ENCODE measurements around the gene UNCX. TPM values are rescaled to one million over a fixed set of nuclear protein-coding genes. Genes with fewer than 3 reads are reported as not detected.

UNCX gene
- total and polyA plus RNA-seq, 2 of the 8 experiments (the other 6 are each of a cell fraction or from before 2014, with no cell fraction given) = not detected

- Histone ChIP-seq H3K79me1 (ENCODE audit: low read depth, low read length) (no peaks in the 10 kb centered on the region), H4K5ac (ENCODE audit: insufficient read length, low read depth, low read length) (no peak overlapping the region), H4K8ac (ENCODE audit: extremely low read depth, insufficient read depth, low read length) (peak overlapping the region; percentile 22; the same call in 1 of the 2 replicates), H3K4me3 (ENCODE audit: extremely low read depth in 1 of 4, insufficient read depth in 2 of 4, low read depth in 3 of 4, low read length in 4 of 4) (no peak overlapping the region), H2AK5ac (ENCODE audit: low read depth, low read length) (no peak overlapping the region), H2BK15ac (ENCODE audit: low read length) (no peak overlapping the region), H4K20me1 (replicated peaks in 1 of 2; ENCODE audit: control insufficient read depth in 1 of 2, insufficient read depth in 2 of 2, low read length in 2 of 2) (no peaks in the 10 kb centered on the region), H3K23me2 (ENCODE audit: low read depth, low read length) (peaks cover 5% of the 10 kb centered on the region; the same call in 1 of the 2 replicates), H2AFZ (ENCODE audit: low read length) (0 out of 2 replicates have a peak overlapping the region, but pooled peaks have one; percentile 46), H3K18ac (ENCODE audit: extremely low read depth, low read length) (no peak overlapping the region), H3K27me3 (replicated peaks in 1 of 4; ENCODE audit: control insufficient read depth in 3 of 4, extremely low read depth in 1 of 4, insufficient read depth in 3 of 4, low read length in 3 of 4) (no peaks in the 10 kb centered on the region), H3K56ac (replicated peaks; ENCODE audit: insufficient read length, low read depth, low read length) (no peak overlapping the region), H3K36me3 (ENCODE audit: control insufficient read depth in 2 of 4, insufficient read depth in 4 of 4, low read length in 3 of 4) (no peaks in the 10 kb centered on the region), H2BK5ac (ENCODE audit: low read depth, low read length) (no peak overlapping the region), H2BK120ac (replicated peaks; ENCODE audit: low read depth, low read length) (no peak overlapping the region), H3K14ac (ENCODE audit: insufficient read length) (no peak overlapping the region), H3K23ac (ENCODE audit: insufficient read length) (no peak overlapping the region), H4K91ac (replicated peaks; ENCODE audit: insufficient read length, low read length) (no peak overlapping the region), H3K27ac (ENCODE audit: low read depth, low read length) (no peak overlapping the region), H3K9ac (replicated peaks in 1 of 4; ENCODE audit: extremely low read depth in 1 of 4, low read depth in 3 of 4, low read length in 3 of 4) (no peak overlapping the region), H3K9me3 (ENCODE audit: insufficient read depth in 2 of 2, low read depth in 1 of 2, low read length in 1 of 2) (no peaks in the 10 kb centered on the region), H3K4me1 (replicated peaks in 1 of 4; ENCODE audit: control insufficient read depth in 3 of 4, insufficient read depth in 4 of 4, low read length in 3 of 4) (no peaks in the 10 kb centered on the region), H2BK20ac (ENCODE audit: low read length) (no peak overlapping the region), H3K4ac (replicated peaks; ENCODE audit: insufficient read length, low read depth, low read length) (no peak overlapping the region), H3K4me2 (ENCODE audit: insufficient read depth in 1 of 2, low read depth in 2 of 2, low read length in 2 of 2) (no peak overlapping the region), H3K79me2 (ENCODE audit: control insufficient read depth in 1 of 2, insufficient read depth in 2 of 2, low read length in 2 of 2) (no peaks in the 10 kb centered on the region), H2BK12ac (ENCODE audit: low read depth, low read length) (no peak overlapping the region)
- 65% methylated on average over 36 of the region's 36 CpGs; no CpG with 5 or more reads in 1 of the 2 experiments for WGBS, 2 experiments (ENCODE audit: extremely low coverage in 1 of 2, insufficient coverage in 1 of 2, insufficient read length in 1 of 2, insufficient replicate concordance in 2 of 2, low coverage in 1 of 2, low lambda C conversion rate in 2 of 2, missing lambda C conversion rate in 1 of 2)
- ChIA-PET POLR2A (ENCODE audit: partially characterized antibody) (no interaction called here), CTCF (ENCODE audit: partially characterized antibody) (interaction anchor here (0.6 to 5.1 kb wide), 28 partner anchors 8 to 447 kb away, joined by 3 to 47 read pairs (median 4); no protein-coding TSS in a partner anchor)
- DNase-seq (ENCODE audit: low read depth in 1 of 2, low spot score in 2 of 2) (peak in 1 of 2 experiments; percentile 78), FAIRE-seq (no peak)
- TF ChIP-seq BACH1 (IDR thresholded peaks at IDR 0.05; ENCODE audit: low read length) = no peak
- TF ChIP-seq POLR2A (IDR thresholded peaks at IDR 0.05; ENCODE audit: control extremely low read depth in 1 of 2, low read depth in 2 of 2, low read length in 2 of 2) = no peak
- no peak for TF ChIP-seq KDM4A (IDR thresholded peaks at IDR 0.05; ENCODE audit: low read depth, low read length, severe bottlenecking)
- TF ChIP-seq POLR2AphosphoS5 (IDR thresholded peaks at IDR 0.05; ENCODE audit: low read depth, low read length) = no peak
- TF ChIP-seq SAP30 (IDR thresholded peaks at IDR 0.05; ENCODE audit: insufficient read depth, insufficient replicate concordance, low read length) = no peak
- no peak for TF ChIP-seq RNF2 (IDR thresholded peaks at IDR 0.05; ENCODE audit: borderline replicate concordance, low read depth, low read length, missing control alignments, poor library complexity, severe bottlenecking)
- TF ChIP-seq HDAC6 (IDR thresholded peaks at IDR 0.05; ENCODE audit: low read depth, low read length) = no peak
- peak; percentile 65; the same call in 1 of the 2 replicates for TF ChIP-seq TBP (IDR thresholded peaks at IDR 0.05; ENCODE audit: low read depth, low read length)
- TF ChIP-seq GABPA (IDR thresholded peaks at IDR 0.05; ENCODE audit: borderline replicate concordance, insufficient read depth, low read length) = 0 out of 2 replicates have a peak, but pooled peaks have one; percentile 44
- peak; percentile 79 for TF ChIP-seq MAX (IDR thresholded peaks at IDR 0.05)
- TF ChIP-seq RBBP5 (IDR thresholded peaks at IDR 0.05; ENCODE audit: borderline replicate concordance, low read depth, low read length) = no peak
- no peak for TF ChIP-seq SIX5 (IDR thresholded peaks at IDR 0.05; ENCODE audit: low read depth, low read length)
Measured at GRCh38 chr7:1193593-1194424, 38.9 kb upstream of the UNCX start.
